Activated naive CD8-positive, alpha-beta T cell treated with anti-CD3 and anti-CD28 coated beads, Interleukin-2, amount 50 U/mL, for 24 hours (primary cell): Measurements from ENCODE around the gene NAA15.
"Not testable (repeated sequence)": the region's sequence is repeated elsewhere in the genome, so short reads cannot be mapped to it uniquely, and the experiment has no call there.

Source experiments
- ATAC-seq: fragments of 150-1000 bp; cut with Tn5 transposase; one replicate; pipeline ENCODE4 v1.10.0; 2021
- DNase-seq: peaks from one replicate; pipeline ENCODE4 v3.0.0; 2021
- H3K27ac Mint-ChIP-seq: one replicate; pipeline ENCODE4 v1.8.0; 2021; ENCODE audit warnings: mild to moderate bottlenecking, mixed read lengths
- H3K27me3 Mint-ChIP-seq: one replicate; pipeline ENCODE4 v1.8.0; 2021; ENCODE audit warnings: mixed read lengths
- H3K36me3 Mint-ChIP-seq: one replicate; pipeline ENCODE4 v1.8.0; 2021; ENCODE audit warnings: low read depth, mixed read lengths
- H3K4me1 Mint-ChIP-seq: one replicate; pipeline ENCODE4 v1.8.0; 2021; ENCODE audit warnings: mixed read lengths
- H3K4me3 Mint-ChIP-seq: one replicate; pipeline ENCODE4 v1.8.0; 2021; ENCODE audit warnings: mild to moderate bottlenecking, moderate library complexity, mixed read lengths
- H3K9me3 Mint-ChIP-seq: one replicate; pipeline ENCODE4 v1.8.0; 2021; ENCODE audit warnings: mixed read lengths

NAA15 gene

GRCh38 chr4:139420652-139421051, 119.3 kb downstream of the NAA15 start:
- ATAC-seq (no peak), DNase-seq (no peak)
- peaks cover 11% of the 10 kb centered on the region for H3K4me1 Mint-ChIP-seq
- peaks cover 17% of the 10 kb centered on the region for H3K36me3 Mint-ChIP-seq
- no peak overlapping the region for H3K4me3 Mint-ChIP-seq
- H3K27ac Mint-ChIP-seq = peak overlapping the region; percentile 3
- H3K9me3 Mint-ChIP-seq = peaks cover 4% of the 10 kb centered on the region
- no peaks in the 10 kb centered on the region for H3K27me3 Mint-ChIP-seq

- DNase-seq (no peak), ATAC-seq (no peak)
- H3K27ac Mint-ChIP-seq = no peak overlapping the region
- H3K36me3 Mint-ChIP-seq = peaks cover 61% of the 10 kb centered on the region
- no peak overlapping the region for H3K4me3 Mint-ChIP-seq
- H3K9me3 Mint-ChIP-seq = peaks cover 37% of the 10 kb centered on the region
- H3K27me3 Mint-ChIP-seq = no peaks in the 10 kb centered on the region
- H3K4me1 Mint-ChIP-seq = peaks cover 8% of the 10 kb centered on the region
These were observed 134.8 kb downstream of the NAA15 start for GRCh38 chr4:139436122-139436521.

- Mint-ChIP-seq H3K27ac (no peak overlapping the region), H3K4me3 (no peak overlapping the region), H3K36me3 (peaks cover 53% of the 10 kb centered on the region), H3K4me1 (peaks cover 8% of the 10 kb centered on the region), H3K9me3 (peaks cover 32% of the 10 kb centered on the region), H3K27me3 (no peaks in the 10 kb centered on the region)
- no peak for ATAC-seq
- no peak for DNase-seq
These were observed 136.8 kb downstream of the NAA15 start for GRCh38 chr4:139438141-139438540.

- Mint-ChIP-seq H3K9me3 (peaks cover 32% of the 10 kb centered on the region), H3K27ac (no peak overlapping the region), H3K4me3 (no peak overlapping the region), H3K27me3 (no peaks in the 10 kb centered on the region), H3K4me1 (peaks cover 3% of the 10 kb centered on the region), H3K36me3 (peaks cover 43% of the 10 kb centered on the region)
- no peak for ATAC-seq
- DNase-seq = no peak
These were observed 139.7 kb downstream of the NAA15 start for GRCh38 chr4:139441029-139441428.

- Mint-ChIP-seq H3K4me1 (no peaks in the 10 kb centered on the region), H3K27me3 (no peaks in the 10 kb centered on the region), H3K27ac (no peak overlapping the region), H3K9me3 (peaks cover 13% of the 10 kb centered on the region), H3K36me3 (peaks cover 20% of the 10 kb centered on the region), H3K4me3 (no peak overlapping the region)
- ATAC-seq (no peak), DNase-seq (no peak)
These were observed 142.4 kb downstream of the NAA15 start for GRCh38 chr4:139443661-139444060.

GRCh38 chr4:139444881-139445280, 143.6 kb downstream of the NAA15 start:
- not testable (repeated sequence) for H3K9me3 Mint-ChIP-seq, H3K36me3 Mint-ChIP-seq, H3K27me3 Mint-ChIP-seq, H3K4me1 Mint-ChIP-seq, ATAC-seq, DNase-seq, H3K27ac Mint-ChIP-seq, H3K4me3 Mint-ChIP-seq

GRCh38 chr4:139447078-139447477, 145.8 kb downstream of the NAA15 start:
- ATAC-seq, H3K9me3 Mint-ChIP-seq, DNase-seq, H3K4me1 Mint-ChIP-seq, H3K4me3 Mint-ChIP-seq, H3K27me3 Mint-ChIP-seq, H3K36me3 Mint-ChIP-seq, H3K27ac Mint-ChIP-seq: not testable (repeated sequence)

- Mint-ChIP-seq H3K9me3 (no peaks in the 10 kb centered on the region), H3K4me1 (peaks cover 29% of the 10 kb centered on the region), H3K27ac (no peak overlapping the region), H3K4me3 (no peak overlapping the region), H3K27me3 (no peaks in the 10 kb centered on the region), H3K36me3 (no peaks in the 10 kb centered on the region)
- DNase-seq (no peak), ATAC-seq (no peak)
These were observed 149.3 kb downstream of the NAA15 start for GRCh38 chr4:139450586-139450985.

- no peak for ATAC-seq
- no peaks in the 10 kb centered on the region for H3K9me3 Mint-ChIP-seq
- no peaks in the 10 kb centered on the region for H3K27me3 Mint-ChIP-seq
- H3K36me3 Mint-ChIP-seq = no peaks in the 10 kb centered on the region
- DNase-seq = no peak
- H3K4me1 Mint-ChIP-seq = peaks cover 43% of the 10 kb centered on the region
- peak overlapping the region; percentile 9 for H3K4me3 Mint-ChIP-seq
- H3K27ac Mint-ChIP-seq = peak overlapping the region; percentile 98
These were observed 150.7 kb downstream of the NAA15 start for GRCh38 chr4:139451997-139452396.

- peak; percentile 59 for ATAC-seq
- H3K4me1 Mint-ChIP-seq = peaks cover 47% of the 10 kb centered on the region
These were observed 151.7 kb downstream of the NAA15 start for GRCh38 chr4:139453041-139453370.

GRCh38 chr4:139453371-139454110, 152.2 kb downstream of the NAA15 start:
- Mint-ChIP-seq H3K9me3 (no peaks in the 10 kb centered on the region), H3K27me3 (no peaks in the 10 kb centered on the region), H3K27ac (peak overlapping the region; percentile 98), H3K36me3 (no peaks in the 10 kb centered on the region), H3K4me1 (peaks cover 50% of the 10 kb centered on the region), H3K4me3 (peak overlapping the region; percentile 93)
- peak; percentile 92 for ATAC-seq
- DNase-seq = peak; percentile 95

More at GRCh38 chr4:139453041-139453370, 151.7 kb downstream of the NAA15 start:
- no peaks in the 10 kb centered on the region for H3K27me3 Mint-ChIP-seq
- peak overlapping the region; percentile 93 for H3K4me3 Mint-ChIP-seq
- H3K27ac Mint-ChIP-seq = peak overlapping the region; percentile 98
- no peaks in the 10 kb centered on the region for H3K9me3 Mint-ChIP-seq
- H3K36me3 Mint-ChIP-seq = no peaks in the 10 kb centered on the region
- DNase-seq = no peak

- no peak for ATAC-seq
- Mint-ChIP-seq H3K36me3 (no peaks in the 10 kb centered on the region), H3K9me3 (no peaks in the 10 kb centered on the region), H3K4me1 (peaks cover 58% of the 10 kb centered on the region), H3K27ac (peak within 1 kb of the TSS; percentile 98), H3K27me3 (no peaks in the 10 kb centered on the region), H3K4me3 (peak within 1 kb of the TSS; percentile 93)
- DNase-seq = no peak
These were observed 153.1 kb downstream of the NAA15 start, which contains the start of gene RAB33B for GRCh38 chr4:139454111-139455045. Gene RAB33B (plus strand): TSS chr4:139454121. CDS start chr4:139454196, 75 bp downstream.

- DNase-seq (no peak), ATAC-seq (no peak)
- H3K9me3 Mint-ChIP-seq = no peaks in the 10 kb centered on the region
- H3K36me3 Mint-ChIP-seq = no peaks in the 10 kb centered on the region
- H3K27me3 Mint-ChIP-seq = no peaks in the 10 kb centered on the region
- H3K4me3 Mint-ChIP-seq = peak overlapping the region; percentile 93
- no peak overlapping the region for H3K27ac Mint-ChIP-seq
- peaks cover 59% of the 10 kb centered on the region for H3K4me1 Mint-ChIP-seq
These were observed 153.8 kb downstream of the NAA15 start for GRCh38 chr4:139455126-139455538.

GRCh38 chr4:139457318-139457717, 156.0 kb downstream of the NAA15 start:
- Mint-ChIP-seq H3K4me3 (no peak overlapping the region), H3K4me1 (peaks cover 53% of the 10 kb centered on the region), H3K36me3 (peaks cover 4% of the 10 kb centered on the region), H3K9me3 (no peaks in the 10 kb centered on the region), H3K27me3 (no peaks in the 10 kb centered on the region), H3K27ac (no peak overlapping the region)
- no peak for DNase-seq
- ATAC-seq = no peak

GRCh38 chr4:139458543-139458942, 157.2 kb downstream of the NAA15 start:
- no peaks in the 10 kb centered on the region for H3K9me3 Mint-ChIP-seq
- ATAC-seq (no peak), DNase-seq (no peak)
- no peak overlapping the region for H3K27ac Mint-ChIP-seq
- H3K27me3 Mint-ChIP-seq = no peaks in the 10 kb centered on the region
- peaks cover 9% of the 10 kb centered on the region for H3K36me3 Mint-ChIP-seq
- no peak overlapping the region for H3K4me3 Mint-ChIP-seq
- H3K4me1 Mint-ChIP-seq = peaks cover 47% of the 10 kb centered on the region
